ENCODE data around the gene RUNDC3A. TPM values are rescaled to one million over a fixed set of nuclear protein-coding genes. Genes with fewer than 3 reads are reported as not detected.
A peak's percentile ranks its signal among the peaks of the same experiment; 100 is the strongest.
"Not testable (repeated sequence)": the region's sequence is repeated elsewhere in the genome, so short reads cannot be mapped to it uniquely, and the experiment has no call there.

Gene RUNDC3A
- polyA plus RNA-seq, 3 donors, result 2.7 to 3.0 (median 2.8) TPM

- no peak for DNase-seq (ENCODE audit: extremely low read depth in 1 of 11, low read depth in 9 of 11, low spot score in 4 of 11)
Measured at GRCh38 chr17:44314869-44315661, 6.7 kb downstream of the RUNDC3A start.

- no peak for DNase-seq (ENCODE audit: extremely low read depth in 1 of 11, low read depth in 9 of 11, low spot score in 4 of 11)
Measured at GRCh38 chr17:44315760-44316731, 7.6 kb downstream of the RUNDC3A start.

- DNase-seq (ENCODE audit: extremely low read depth in 1 of 11, low read depth in 9 of 11, low spot score in 4 of 11), result no peak
Measured at GRCh38 chr17:44317545-44317944, 9.1 kb downstream of the RUNDC3A start.

GRCh38 chr17:44318077-44318892 is 9.9 kb downstream of the RUNDC3A start:
- no peak for DNase-seq (ENCODE audit: extremely low read depth in 1 of 11, low read depth in 9 of 11, low spot score in 4 of 11)

- DNase-seq (ENCODE audit: extremely low read depth in 1 of 11, low read depth in 9 of 11, low spot score in 4 of 11), result no peak
Measured at GRCh38 chr17:44320066-44320465, 11.7 kb downstream of the RUNDC3A start.

- DNase-seq (ENCODE audit: extremely low read depth in 1 of 11, low read depth in 9 of 11, low spot score in 4 of 11), result no peak
Measured at GRCh38 chr17:44321246-44322120, 13.1 kb downstream of the RUNDC3A start.

GRCh38 chr17:44322236-44322895 is 14.0 kb downstream of the RUNDC3A start:
- DNase-seq (ENCODE audit: extremely low read depth in 1 of 11, low read depth in 9 of 11, low spot score in 4 of 11), result no peak

GRCh38 chr17:44323359-44324091 is 15.1 kb downstream of the RUNDC3A start:
- no peak for DNase-seq (ENCODE audit: extremely low read depth in 1 of 11, low read depth in 9 of 11, low spot score in 4 of 11)

- no peak for DNase-seq (ENCODE audit: extremely low read depth in 1 of 11, low read depth in 9 of 11, low spot score in 4 of 11)
Measured at GRCh38 chr17:44324092-44324570, 15.7 kb downstream of the RUNDC3A start.

- DNase-seq (ENCODE audit: extremely low read depth in 1 of 11, low read depth in 9 of 11, low spot score in 4 of 11), result peak in 10 of 11 donors; percentile 83 to 93 (median 89)
Measured at GRCh38 chr17:44324571-44325275, 16.3 kb downstream of the RUNDC3A start, which contains the start of gene SLC25A39. TSS of gene SLC25A39 (minus strand) at chr17:44324823. CDS start at chr17:44323562, 1,261 bp downstream.

- DNase-seq (ENCODE audit: extremely low read depth in 1 of 11, low read depth in 9 of 11, low spot score in 4 of 11), result peak in 9 of 11 donors; percentile 88 to 97 (median 94)
Measured at GRCh38 chr17:44326861-44327444, 18.6 kb downstream of the RUNDC3A start.

GRCh38 chr17:44327715-44328449 is 19.5 kb downstream of the RUNDC3A start:
- no peak for DNase-seq (ENCODE audit: extremely low read depth in 1 of 11, low read depth in 9 of 11, low spot score in 4 of 11)

GRCh38 chr17:44329516-44329915 is 21.1 kb downstream of the RUNDC3A start:
- not testable (repeated sequence) for DNase-seq (ENCODE audit: extremely low read depth in 1 of 11, low read depth in 9 of 11, low spot score in 4 of 11)

- DNase-seq (ENCODE audit: extremely low read depth in 1 of 11, low read depth in 9 of 11, low spot score in 4 of 11), result not testable (repeated sequence)
Measured at GRCh38 chr17:44330263-44330662, 21.9 kb downstream of the RUNDC3A start.

GRCh38 chr17:44331249-44331760 is 22.9 kb downstream of the RUNDC3A start:
- DNase-seq (ENCODE audit: extremely low read depth in 1 of 11, low read depth in 9 of 11, low spot score in 4 of 11), result peak in 1 of 11 donors; percentile 83

All from renal cortex interstitium (tissue), 11 donors.